IMR-90 (cell line): Measurements from ENCODE around the gene CDH2.

ENCODE experiments used
- CEBPB ChIP-seq: IDR thresholded peaks from 2 replicates; pipeline ENCODE4 v1.6.1; 2012; ENCODE audit warnings: low read depth, low read length, improper control_type of control experiment
- CHD1 ChIP-seq: IDR thresholded peaks from 2 replicates; pipeline ENCODE4 v1.6.1; 2012; ENCODE audit warnings: low read depth, low read length, improper control_type of control experiment
- FOS ChIP-seq: fragments of 150-350 bp; IDR thresholded peaks from 2 replicates; pipeline ENCODE4 v1.6.1; 2016; ENCODE audit warnings: low read depth, low read length
- MAFK ChIP-seq: IDR thresholded peaks from 2 replicates; pipeline ENCODE4 v1.6.1; 2012; ENCODE audit warnings: low read depth, low read length, improper control_type of control experiment
- MXI1 ChIP-seq: IDR thresholded peaks from 2 replicates; pipeline ENCODE4 v1.6.1; 2012; ENCODE audit warnings: low read depth, mild to moderate bottlenecking, low read length, moderate library complexity, borderline replicate concordance
- POLR2A ChIP-seq: IDR thresholded peaks from 2 replicates; pipeline ENCODE4 v1.6.1; 2012; ENCODE audit warnings: mild to moderate bottlenecking, low read depth, low read length
- RAD21 ChIP-seq: IDR thresholded peaks from 2 replicates; pipeline ENCODE4 v1.6.1; 2012; ENCODE audit warnings: low read length, improper control_type of control experiment
- RCOR1 ChIP-seq: IDR thresholded peaks from 2 replicates; pipeline ENCODE4 v1.6.1; 2012; ENCODE audit warnings: mild to moderate bottlenecking, low read length, improper control_type of control experiment; ENCODE audit not compliant: insufficient replicate concordance
- RFX5 ChIP-seq: IDR thresholded peaks from 2 replicates; pipeline ENCODE4 v1.8.0; 2012; ENCODE audit warnings: low read depth, mild to moderate bottlenecking, low read length, moderate library complexity
- SMC3 ChIP-seq: fragments of 150-350 bp; IDR thresholded peaks from 2 replicates; pipeline ENCODE4 v1.6.1; 2016; ENCODE audit warnings: low read depth, mild to moderate bottlenecking, antibody characterized with exemption, low read length, moderate library complexity
- TF ChIP-seq, protein P1 (sequence below): conservative IDR thresholded peaks from 2 replicates; pipeline ENCODE4 v1.5.1; 2012; ENCODE audit warnings: mild to moderate bottlenecking, low read depth, low read length, improper control_type of control experiment
- TF ChIP-seq, protein P2 (sequence below): fragments of 150-350 bp; IDR thresholded peaks from 2 replicates; pipeline ENCODE4 v1.6.1; 2016; ENCODE audit warnings: low read depth, mild to moderate bottlenecking, low read length, moderate library complexity, borderline replicate concordance
- TF ChIP-seq, protein P3 (sequence below): fragments of 150-350 bp; IDR thresholded peaks from 2 replicates; pipeline ENCODE4 v1.6.1; 2017; ENCODE audit warnings: mild to moderate bottlenecking, antibody characterized with exemption, low read length, low read depth

DNA sequence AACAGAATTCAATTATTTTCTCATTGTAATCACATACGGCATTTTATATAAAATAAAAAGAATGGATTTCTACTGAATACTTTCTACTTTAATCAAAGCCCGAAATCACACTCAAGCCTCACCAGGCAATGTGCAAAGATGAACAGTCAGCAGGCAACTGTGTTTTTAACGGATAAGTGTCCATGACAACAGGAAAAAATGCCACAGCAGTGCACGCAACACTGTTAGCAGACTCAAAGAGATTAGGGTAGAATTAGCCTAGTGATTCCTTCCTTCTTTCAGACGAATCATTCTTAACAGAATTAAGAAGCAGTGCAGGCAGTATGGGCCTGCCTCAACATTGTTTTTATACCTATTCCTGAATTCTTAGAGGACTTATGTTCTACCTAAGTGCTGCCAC, 135.6 kb downstream of the CDH2 start:
- TF ChIP-seq CEBPB, result no peak
- TF ChIP-seq, protein P1, sequence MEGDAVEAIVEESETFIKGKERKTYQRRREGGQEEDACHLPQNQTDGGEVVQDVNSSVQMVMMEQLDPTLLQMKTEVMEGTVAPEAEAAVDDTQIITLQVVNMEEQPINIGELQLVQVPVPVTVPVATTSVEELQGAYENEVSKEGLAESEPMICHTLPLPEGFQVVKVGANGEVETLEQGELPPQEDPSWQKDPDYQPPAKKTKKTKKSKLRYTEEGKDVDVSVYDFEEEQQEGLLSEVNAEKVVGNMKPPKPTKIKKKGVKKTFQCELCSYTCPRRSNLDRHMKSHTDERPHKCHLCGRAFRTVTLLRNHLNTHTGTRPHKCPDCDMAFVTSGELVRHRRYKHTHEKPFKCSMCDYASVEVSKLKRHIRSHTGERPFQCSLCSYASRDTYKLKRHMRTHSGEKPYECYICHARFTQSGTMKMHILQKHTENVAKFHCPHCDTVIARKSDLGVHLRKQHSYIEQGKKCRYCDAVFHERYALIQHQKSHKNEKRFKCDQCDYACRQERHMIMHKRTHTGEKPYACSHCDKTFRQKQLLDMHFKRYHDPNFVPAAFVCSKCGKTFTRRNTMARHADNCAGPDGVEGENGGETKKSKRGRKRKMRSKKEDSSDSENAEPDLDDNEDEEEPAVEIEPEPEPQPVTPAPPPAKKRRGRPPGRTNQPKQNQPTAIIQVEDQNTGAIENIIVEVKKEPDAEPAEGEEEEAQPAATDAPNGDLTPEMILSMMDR, result no peak
- no peak for TF ChIP-seq MXI1
- TF ChIP-seq MAFK, result no peak; the same call in 1 of the 2 replicates
- no peak for TF ChIP-seq POLR2A
- TF ChIP-seq RAD21, result no peak
- TF ChIP-seq SMC3, result no peak
- no peak for TF ChIP-seq CHD1
- TF ChIP-seq, protein P2, sequence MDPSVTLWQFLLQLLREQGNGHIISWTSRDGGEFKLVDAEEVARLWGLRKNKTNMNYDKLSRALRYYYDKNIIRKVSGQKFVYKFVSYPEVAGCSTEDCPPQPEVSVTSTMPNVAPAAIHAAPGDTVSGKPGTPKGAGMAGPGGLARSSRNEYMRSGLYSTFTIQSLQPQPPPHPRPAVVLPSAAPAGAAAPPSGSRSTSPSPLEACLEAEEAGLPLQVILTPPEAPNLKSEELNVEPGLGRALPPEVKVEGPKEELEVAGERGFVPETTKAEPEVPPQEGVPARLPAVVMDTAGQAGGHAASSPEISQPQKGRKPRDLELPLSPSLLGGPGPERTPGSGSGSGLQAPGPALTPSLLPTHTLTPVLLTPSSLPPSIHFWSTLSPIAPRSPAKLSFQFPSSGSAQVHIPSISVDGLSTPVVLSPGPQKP, result no peak
- no peak for TF ChIP-seq RCOR1
- TF ChIP-seq RFX5, result no peak
- TF ChIP-seq, protein P3, sequence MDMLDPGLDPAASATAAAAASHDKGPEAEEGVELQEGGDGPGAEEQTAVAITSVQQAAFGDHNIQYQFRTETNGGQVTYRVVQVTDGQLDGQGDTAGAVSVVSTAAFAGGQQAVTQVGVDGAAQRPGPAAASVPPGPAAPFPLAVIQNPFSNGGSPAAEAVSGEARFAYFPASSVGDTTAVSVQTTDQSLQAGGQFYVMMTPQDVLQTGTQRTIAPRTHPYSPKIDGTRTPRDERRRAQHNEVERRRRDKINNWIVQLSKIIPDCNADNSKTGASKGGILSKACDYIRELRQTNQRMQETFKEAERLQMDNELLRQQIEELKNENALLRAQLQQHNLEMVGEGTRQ, result no peak
- no peak for TF ChIP-seq FOS
